Neuronal stem cell (in vitro differentiated cells): ENCODE results near the gene GPS2.

Experiments used
- DNase-seq: peaks from one replicate; pipeline ENCODE4 v3.0.0-alpha.2; 2013; ENCODE audit warnings: low spot score
- H2AFZ ChIP-seq: one replicate; pipeline ENCODE4 v1.6.1; 2013; ENCODE audit warnings: mild to moderate bottlenecking, low read length, inconsistent platforms
- H2AK5ac ChIP-seq: 2 replicates; pipeline ENCODE4 v1.6.1; 2013; ENCODE audit warnings: low read depth, mild to moderate bottlenecking, inconsistent platforms, low read length, moderate library complexity, mixed read lengths
- H2BK120ac ChIP-seq: 2 replicates; pipeline ENCODE4 v1.6.1; 2013; ENCODE audit warnings: low read depth, mild to moderate bottlenecking, inconsistent platforms, low read length, moderate library complexity, mixed read lengths
- H2BK12ac ChIP-seq: one replicate; pipeline ENCODE4 v1.6.1; 2013; ENCODE audit warnings: low read length, inconsistent platforms
- H2BK15ac ChIP-seq: 2 replicates; pipeline ENCODE4 v1.6.1; 2013; ENCODE audit warnings: mild to moderate bottlenecking, low read length, inconsistent platforms, mixed read lengths
- H2BK5ac ChIP-seq: one replicate; pipeline ENCODE4 v1.6.1; 2013; ENCODE audit warnings: inconsistent platforms, mild to moderate bottlenecking, low read length, moderate library complexity
- H3K14ac ChIP-seq: one replicate; pipeline ENCODE4 v1.6.1; 2013; ENCODE audit warnings: low read length, inconsistent platforms
- H3K18ac ChIP-seq: 2 replicates; pipeline ENCODE4 v1.6.1; 2013; ENCODE audit warnings: low read length, inconsistent platforms
- H3K23ac ChIP-seq: 2 replicates; pipeline ENCODE4 v1.6.1; 2013; ENCODE audit warnings: low read depth, mild to moderate bottlenecking, mixed read lengths, low read length, inconsistent platforms; ENCODE audit not compliant: poor library complexity
- H3K27ac ChIP-seq: replicated peaks from 3 replicates; pipeline ENCODE4 v1.5.1; 2013; ENCODE audit warnings: low read length, inconsistent platforms
- H3K27me3 ChIP-seq, 3 experiments: 2 replicates each; pipeline ENCODE4 v1.6.1; 2013; ENCODE audit warnings: low read length in 3 of 3, mild to moderate bottlenecking in 2 of 3, inconsistent platforms in 1 of 3, low read depth in 1 of 3, mixed read lengths in 1 of 3, moderate library complexity in 1 of 3; ENCODE audit not compliant: control insufficient read depth in 3 of 3, insufficient read depth in 3 of 3
- H3K36me3 ChIP-seq, 2 donors: replicated peaks in 1 of 2; 2 replicates each; pipeline ENCODE4 v1.6.1; 2013; ENCODE audit warnings: low read length in 2 of 2; ENCODE audit not compliant: control insufficient read depth in 2 of 2, insufficient read depth in 2 of 2
- H3K4ac ChIP-seq: 2 replicates; pipeline ENCODE4 v1.6.1; 2013; ENCODE audit warnings: inconsistent platforms, mild to moderate bottlenecking, low read length, moderate library complexity
- H3K4me1 ChIP-seq, 2 donors: 1 replicate in 1 of 2; 2 replicates in 1 of 2; pipeline ENCODE4 v1.6.1; 2013; ENCODE audit warnings: low read length in 2 of 2, low read depth in 1 of 2; ENCODE audit not compliant: control insufficient read depth in 2 of 2, insufficient read depth in 1 of 2
- H3K4me2 ChIP-seq: one replicate; pipeline ENCODE4 v1.6.1; 2013; ENCODE audit warnings: mild to moderate bottlenecking, low read length, inconsistent platforms; ENCODE audit not compliant: insufficient read depth, poor library complexity, severe bottlenecking
- H3K4me3 ChIP-seq, 2 donors: 2 replicates each; pipeline ENCODE4 v1.5.1; 2013; ENCODE audit warnings: low read length in 2 of 2, mild to moderate bottlenecking in 2 of 2, inconsistent platforms in 1 of 2, moderate library complexity in 1 of 2
- H3K79me1 ChIP-seq: one replicate; pipeline ENCODE4 v1.6.1; 2013; ENCODE audit warnings: low read depth, mild to moderate bottlenecking, inconsistent platforms, low read length, moderate library complexity
- H3K9ac ChIP-seq: one replicate; pipeline ENCODE4 v1.6.1; 2013; ENCODE audit warnings: mild to moderate bottlenecking, low read depth, low read length, inconsistent platforms; ENCODE audit not compliant: poor library complexity
- H3K9me3 ChIP-seq, 2 donors: replicated peaks in 1 of 2; 2 replicates each; pipeline versions ENCODE3 to v1.6.1; 2013; ENCODE audit warnings: low read length in 2 of 2, mild to moderate bottlenecking in 2 of 2, inconsistent platforms in 1 of 2, low read depth in 1 of 2, mixed read lengths in 1 of 2, moderate library complexity in 1 of 2; ENCODE audit not compliant: control insufficient read depth in 2 of 2, insufficient read depth in 1 of 2
- H4K8ac ChIP-seq: one replicate; pipeline ENCODE4 v1.6.1; 2013; ENCODE audit warnings: low read depth, mild to moderate bottlenecking, inconsistent platforms, low read length, moderate library complexity
- H4K91ac ChIP-seq: one replicate; pipeline ENCODE4 v1.6.1; 2013; ENCODE audit warnings: low read length, low read depth, mild to moderate bottlenecking, inconsistent platforms; ENCODE audit not compliant: poor library complexity
- WGBS, 2 donors: extraction: QIAGEN DNeasy Blood & Tissue Kit; methylation state at CpG; one replicate each; pipeline ENCODE4 v1.1.7; 2013; ENCODE audit warnings: missing lambda C conversion rate in 2 of 2, mixed read lengths in 1 of 2; ENCODE audit not compliant: insufficient read length in 2 of 2, insufficient replicate concordance in 1 of 2; ENCODE audit errors: extremely low coverage in 2 of 2; 5-methylcytosine and 5-hydroxymethylcytosine counted together

The GPS2 gene

GRCh38 chr17:7323731-7324437, 8.7 kb upstream of the GPS2 start:
- Histone ChIP-seq H3K4me2 (peak overlapping the region; percentile 3), H3K14ac (no peak overlapping the region), H3K27me3 (no peaks in the 10 kb centered on the region), H4K91ac (no peak overlapping the region), H2AFZ (no peak overlapping the region), H3K23ac (peak overlapping the region; percentile 46), H2BK120ac (no peak overlapping the region), H2BK5ac (no peak overlapping the region), H2BK15ac (no peak overlapping the region), H2AK5ac (peak overlapping the region; percentile 30), H3K18ac (peak overlapping the region; percentile 15), H3K4ac (no peak overlapping the region), H3K9me3 (no peaks in the 10 kb centered on the region), H4K8ac (no peak overlapping the region), H3K79me1 (peaks cover 18% of the 10 kb centered on the region), H3K36me3 (peaks cover 59 to 76% of the 10 kb centered on the region in 2 donors), H3K4me3 (no peak overlapping the region), H3K27ac (no peak overlapping the region), H2BK12ac (no peak overlapping the region), H3K9ac (peak overlapping the region; percentile 39), H3K4me1 (peaks cover 7 to 8% of the 10 kb centered on the region in 2 donors)
- no peak for DNase-seq
- WGBS, 2 donors = no CpG with 5 or more reads among the region's 39 CpGs

GRCh38 chr17:7322520-7323194, 7.5 kb upstream of the GPS2 start:
- H3K27ac ChIP-seq = no peak overlapping the region
- no peak overlapping the region for H2BK5ac ChIP-seq
- no peak overlapping the region for H2BK12ac ChIP-seq
- no peak overlapping the region for H2BK15ac ChIP-seq
- H3K9ac ChIP-seq = peak overlapping the region; percentile 53
- H3K18ac ChIP-seq = no peak overlapping the region
- no peak overlapping the region for H4K91ac ChIP-seq
- H3K79me1 ChIP-seq = peaks cover 11% of the 10 kb centered on the region
- DNase-seq = no peak
- no peak overlapping the region for H3K4ac ChIP-seq
- no peaks in the 10 kb centered on the region for H3K9me3 ChIP-seq
- peak overlapping the region in 1 of 2 donors; percentile 41 for H3K4me3 ChIP-seq
- H3K14ac ChIP-seq = no peak overlapping the region
- no peak overlapping the region for H3K4me2 ChIP-seq
- H4K8ac ChIP-seq = no peak overlapping the region
- H3K4me1 ChIP-seq = no peaks in the 10 kb centered on the region
- WGBS, 2 donors = no CpG with 5 or more reads among the region's 22 CpGs
- H2AFZ ChIP-seq = no peak overlapping the region
- no peak overlapping the region for H2AK5ac ChIP-seq
- peaks cover 71 to 89% of the 10 kb centered on the region in 2 donors for H3K36me3 ChIP-seq
- no peaks in the 10 kb centered on the region for H3K27me3 ChIP-seq
- no peak overlapping the region for H2BK120ac ChIP-seq
- H3K23ac ChIP-seq = no peak overlapping the region

GRCh38 chr17:7321466-7321865, 6.3 kb upstream of the GPS2 start:
- Histone ChIP-seq H3K36me3 (peaks cover 76 to 89% of the 10 kb centered on the region in 2 donors), H2BK120ac (no peak overlapping the region), H3K79me1 (peaks cover 4% of the 10 kb centered on the region), H3K9ac (no peak overlapping the region), H3K4me3 (no peak overlapping the region), H3K18ac (no peak overlapping the region), H2BK12ac (no peak overlapping the region), H2BK15ac (no peak overlapping the region), H3K27me3 (no peaks in the 10 kb centered on the region), H4K8ac (no peak overlapping the region), H4K91ac (no peak overlapping the region), H2AFZ (no peak overlapping the region), H3K23ac (peak overlapping the region; percentile 2), H3K27ac (no peak overlapping the region), H2BK5ac (no peak overlapping the region), H3K14ac (no peak overlapping the region), H3K4ac (no peak overlapping the region), H3K4me2 (no peak overlapping the region), H3K4me1 (no peaks in the 10 kb centered on the region), H3K9me3 (no peaks in the 10 kb centered on the region), H2AK5ac (no peak overlapping the region)
- WGBS, 2 donors = no CpG with 5 or more reads among the region's 15 CpGs
- no peak for DNase-seq

GRCh38 chr17:7318121-7318860, 3.1 kb upstream of the GPS2 start:
- Histone ChIP-seq H3K4ac (no peak overlapping the region), H3K36me3 (peaks cover 64 to 80% of the 10 kb centered on the region in 2 donors)
- DNase-seq = no peak

More at GRCh38 chr17:7318121-7318860, 3.1 kb upstream of the GPS2 start:
- Histone ChIP-seq H2AFZ (no peak overlapping the region), H3K27ac (no peak overlapping the region), H3K79me1 (peaks cover 6% of the 10 kb centered on the region), H2BK120ac (no peak overlapping the region), H2AK5ac (no peak overlapping the region), H4K91ac (no peak overlapping the region), H2BK12ac (no peak overlapping the region), H4K8ac (no peak overlapping the region), H2BK15ac (no peak overlapping the region), H3K18ac (no peak overlapping the region), H3K4me2 (no peak overlapping the region), H3K9ac (peak overlapping the region; percentile 55), H3K4me3 (no peak overlapping the region), H3K23ac (no peak overlapping the region), H3K4me1 (peaks cover 6 to 13% of the 10 kb centered on the region in 2 donors), H3K14ac (no peak overlapping the region), H3K9me3 (no peaks in the 10 kb centered on the region), H2BK5ac (no peak overlapping the region), H3K27me3 (no peaks in the 10 kb centered on the region)
- no CpG with 5 or more reads among the region's 13 CpGs for WGBS, 2 donors
